Activated CD4-positive, alpha-beta T cell treated with anti-CD3 and anti-CD28 coated beads, Interleukin-2, amount 10 ng/mL, durations not matched to agents 7 days and 5 days (primary cell): ENCODE results near the gene FMO2. TPM values are rescaled to one million over a fixed set of nuclear protein-coding genes. Genes with fewer than 3 reads are reported as not detected.

Source experiments
- CTCF ChIA-PET: fragments of 350-600 bp; sonication (Branson Sonifier 250); formaldehyde crosslinking; loops from one replicate; lab custom pipeline; 2021; ENCODE audit warnings: antibody characterized with exemption; lab: Charles Lee
- POLR2A ChIA-PET: fragments of 350-600 bp; sonication (Branson Sonifier 250); formaldehyde crosslinking; loops from one replicate; lab custom pipeline; 2021; ENCODE audit warnings: antibody characterized with exemption; lab: Charles Lee
- DNase-seq: peaks from one replicate; pipeline ENCODE4 v3.0.0-alpha.2; 2020
- H3K27ac Mint-ChIP-seq: one replicate; pipeline ENCODE4 v1.8.0; 2021; ENCODE audit warnings: mild to moderate bottlenecking, moderate library complexity, mixed read lengths
- H3K27me3 Mint-ChIP-seq: one replicate; pipeline ENCODE4 v1.8.0; 2021; ENCODE audit warnings: mixed read lengths
- H3K36me3 Mint-ChIP-seq: one replicate; pipeline ENCODE4 v1.8.0; 2021; ENCODE audit warnings: low read depth, mixed read lengths
- H3K4me1 Mint-ChIP-seq: one replicate; pipeline ENCODE4 v1.8.0; 2021; ENCODE audit warnings: mixed read lengths
- H3K4me3 Mint-ChIP-seq: one replicate; pipeline ENCODE4 v1.8.0; 2021; ENCODE audit warnings: mild to moderate bottlenecking, moderate library complexity, mixed read lengths
- H3K9me3 Mint-ChIP-seq: one replicate; pipeline ENCODE4 v1.8.0; 2021; ENCODE audit warnings: mixed read lengths
- total RNA-seq, 2 experiments: library from RNA; stranded (reverse); gene quantifications; one replicate each; pipeline ENCODE4 v1.2.3, GENCODE V29; 2021

The FMO2 gene
- total RNA-seq, 2 experiments from 2014 or later, result not detected

- DNase-seq, result no peak
- Mint-ChIP-seq H3K36me3 (no peaks in the 10 kb centered on the region), H3K27me3 (peaks cover 6% of the 10 kb centered on the region), H3K4me1 (no peaks in the 10 kb centered on the region), H3K9me3 (no peaks in the 10 kb centered on the region), H3K27ac (no peak overlapping the region), H3K4me3 (no peak overlapping the region)
- POLR2A ChIA-PET, result no interaction called here
- CTCF ChIA-PET, result no interaction called here
Measured at GRCh38 chr1:171158551-171158950, 26.5 kb upstream of the FMO2 start.

DNA sequence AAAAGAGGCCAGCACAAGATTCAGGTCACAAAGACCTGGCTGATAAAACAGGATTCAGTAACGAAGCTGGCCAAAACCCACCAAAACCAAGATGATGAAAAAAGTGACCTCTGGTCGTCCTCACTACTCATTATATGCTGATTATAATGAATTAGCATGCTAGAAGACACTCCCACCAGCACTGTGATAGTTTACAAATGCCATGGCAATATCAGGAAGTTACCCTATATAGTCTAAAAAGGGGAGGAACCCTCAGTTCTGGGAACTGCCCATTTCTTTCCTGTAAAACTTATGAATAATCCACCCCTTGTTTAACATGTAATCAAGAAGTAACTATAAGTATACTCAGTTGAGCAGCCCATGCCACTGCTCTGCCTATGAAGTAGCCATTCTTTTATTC, 26.0 kb upstream of the FMO2 start:
- H3K4me3 Mint-ChIP-seq, result no peak overlapping the region
- H3K9me3 Mint-ChIP-seq, result no peaks in the 10 kb centered on the region
- no peak overlapping the region for H3K27ac Mint-ChIP-seq
- peaks cover 6% of the 10 kb centered on the region for H3K27me3 Mint-ChIP-seq
- no peaks in the 10 kb centered on the region for H3K36me3 Mint-ChIP-seq
- H3K4me1 Mint-ChIP-seq, result no peaks in the 10 kb centered on the region
- ChIA-PET CTCF (no interaction called here), POLR2A (no interaction called here)
- DNase-seq, result no peak

- CTCF ChIA-PET, result interaction anchor here (0.8 kb wide), 1 partner anchor 8 kb away, joined by 3 read pairs; no protein-coding TSS in a partner anchor
- Mint-ChIP-seq H3K36me3 (no peaks in the 10 kb centered on the region), H3K27ac (no peak overlapping the region), H3K4me1 (no peaks in the 10 kb centered on the region), H3K27me3 (peaks cover 6% of the 10 kb centered on the region), H3K4me3 (no peak overlapping the region), H3K9me3 (no peaks in the 10 kb centered on the region)
- DNase-seq, result no peak
- POLR2A ChIA-PET, result no interaction called here
Measured at GRCh38 chr1:171160211-171160610, 24.9 kb upstream of the FMO2 start.

- Mint-ChIP-seq H3K4me3 (no peak overlapping the region), H3K4me1 (no peaks in the 10 kb centered on the region), H3K9me3 (no peaks in the 10 kb centered on the region), H3K27me3 (peaks cover 6% of the 10 kb centered on the region), H3K27ac (no peak overlapping the region), H3K36me3 (no peaks in the 10 kb centered on the region)
- ChIA-PET POLR2A (no interaction called here), CTCF (interaction anchor here (0.8 kb wide), 1 partner anchor 9 kb away, joined by 3 read pairs; no protein-coding TSS in a partner anchor)
- no peak for DNase-seq
Measured at GRCh38 chr1:171160639-171161354, 24.3 kb upstream of the FMO2 start.

DNA sequence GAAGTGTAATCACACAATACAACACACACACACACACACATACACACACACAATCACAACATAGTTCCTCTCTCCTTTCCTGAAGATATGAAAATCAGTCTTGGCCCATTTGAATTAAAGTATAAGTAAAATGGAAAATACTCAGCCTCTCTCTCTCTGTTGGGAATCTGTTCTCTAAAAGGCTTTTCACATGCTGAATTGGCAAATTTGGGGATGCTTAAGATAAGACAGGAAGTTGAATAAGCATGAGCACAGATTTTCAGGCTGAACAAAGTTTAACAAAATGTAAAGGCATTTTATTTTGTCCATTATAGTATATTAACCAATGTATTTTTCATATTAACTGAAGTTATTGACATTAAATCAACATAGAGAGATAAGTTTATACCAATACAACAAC, 23.7 kb upstream of the FMO2 start:
- no peak overlapping the region for H3K4me3 Mint-ChIP-seq
- ChIA-PET POLR2A (no interaction called here), CTCF (no interaction called here)
- H3K4me1 Mint-ChIP-seq, result no peaks in the 10 kb centered on the region
- DNase-seq, result no peak
- no peak overlapping the region for H3K27ac Mint-ChIP-seq
- H3K36me3 Mint-ChIP-seq, result no peaks in the 10 kb centered on the region
- H3K27me3 Mint-ChIP-seq, result peaks cover 6% of the 10 kb centered on the region
- H3K9me3 Mint-ChIP-seq, result no peaks in the 10 kb centered on the region

DNA sequence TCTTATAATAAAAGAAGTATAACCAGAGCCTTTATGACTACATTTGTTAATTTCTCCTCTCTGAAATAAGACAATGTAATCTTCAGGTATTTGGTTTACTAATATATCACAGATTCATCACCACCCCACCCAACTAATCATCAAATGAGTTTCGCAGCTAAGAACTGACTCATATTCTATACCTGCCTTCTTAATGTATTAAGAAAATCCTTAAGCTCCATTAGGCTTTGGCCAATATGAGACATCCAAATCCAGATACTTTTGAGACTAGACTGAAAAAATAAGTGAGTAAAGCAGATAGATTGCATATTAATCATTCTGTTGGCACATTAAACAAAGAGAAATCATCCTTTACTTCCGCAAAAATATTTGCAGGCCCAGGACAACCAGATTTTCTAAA, 18.7 kb upstream of the FMO2 start:
- no peaks in the 10 kb centered on the region for H3K36me3 Mint-ChIP-seq
- DNase-seq, result no peak
- no peak overlapping the region for H3K4me3 Mint-ChIP-seq
- H3K4me1 Mint-ChIP-seq, result no peaks in the 10 kb centered on the region
- H3K27me3 Mint-ChIP-seq, result peaks cover under 1% of the 10 kb centered on the region
- ChIA-PET POLR2A (no interaction called here), CTCF (no interaction called here)
- peaks cover 4% of the 10 kb centered on the region for H3K9me3 Mint-ChIP-seq
- H3K27ac Mint-ChIP-seq, result no peak overlapping the region

- Mint-ChIP-seq H3K27ac (no peak overlapping the region), H3K36me3 (no peaks in the 10 kb centered on the region), H3K4me1 (no peaks in the 10 kb centered on the region), H3K27me3 (no peaks in the 10 kb centered on the region), H3K9me3 (peaks cover 4% of the 10 kb centered on the region), H3K4me3 (no peak overlapping the region)
- ChIA-PET CTCF (no interaction called here), POLR2A (no interaction called here)
- DNase-seq, result no peak
Measured at GRCh38 chr1:171167785-171168184, 17.3 kb upstream of the FMO2 start.

GRCh38 chr1:171172471-171172870, 12.6 kb upstream of the FMO2 start:
- H3K36me3 Mint-ChIP-seq, result no peaks in the 10 kb centered on the region
- DNase-seq, result no peak
- ChIA-PET POLR2A (no interaction called here), CTCF (no interaction called here)
- H3K4me3 Mint-ChIP-seq, result no peak overlapping the region
- H3K27ac Mint-ChIP-seq, result no peak overlapping the region
- H3K27me3 Mint-ChIP-seq, result peaks cover 5% of the 10 kb centered on the region
- peaks cover 4% of the 10 kb centered on the region for H3K9me3 Mint-ChIP-seq
- H3K4me1 Mint-ChIP-seq, result no peaks in the 10 kb centered on the region

- no peaks in the 10 kb centered on the region for H3K36me3 Mint-ChIP-seq
- ChIA-PET CTCF (no interaction called here), POLR2A (no interaction called here)
- no peak overlapping the region for H3K27ac Mint-ChIP-seq
- H3K9me3 Mint-ChIP-seq, result peaks cover 4% of the 10 kb centered on the region
- H3K4me3 Mint-ChIP-seq, result no peak overlapping the region
- H3K27me3 Mint-ChIP-seq, result peaks cover 5% of the 10 kb centered on the region
- no peaks in the 10 kb centered on the region for H3K4me1 Mint-ChIP-seq
- no peak for DNase-seq
Measured at GRCh38 chr1:171173069-171173468, 12.0 kb upstream of the FMO2 start.

- POLR2A ChIA-PET, result no interaction called here
- Mint-ChIP-seq H3K27ac (no peak overlapping the region), H3K4me1 (no peaks in the 10 kb centered on the region)
Measured at GRCh38 chr1:171174560-171175294, 10.4 kb upstream of the FMO2 start.

DNA sequence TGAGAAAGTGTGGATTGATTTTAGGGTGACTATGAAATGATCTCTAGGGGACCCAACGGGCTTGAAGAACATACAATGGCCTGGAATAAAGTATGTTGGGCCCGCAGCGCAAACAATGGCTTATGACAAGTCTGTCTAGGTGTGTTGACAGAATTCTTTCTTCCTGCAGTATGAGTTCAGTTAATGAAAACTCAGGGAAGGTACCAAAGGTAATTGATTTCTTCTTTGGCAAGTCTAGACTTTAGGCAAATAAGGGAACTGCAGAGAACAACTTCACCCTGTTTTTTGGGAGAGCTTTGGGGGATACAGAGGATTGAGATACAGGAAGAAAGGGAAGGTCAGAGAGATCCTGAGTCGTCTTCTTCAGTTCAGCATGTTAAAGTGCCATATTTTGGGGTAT, 7.8 kb upstream of the FMO2 start:
- CTCF ChIA-PET, result no interaction called here
- Mint-ChIP-seq H3K27me3 (peaks cover 7% of the 10 kb centered on the region), H3K36me3 (no peaks in the 10 kb centered on the region), H3K27ac (no peak overlapping the region), H3K4me3 (no peak overlapping the region), H3K4me1 (no peaks in the 10 kb centered on the region), H3K9me3 (no peaks in the 10 kb centered on the region)
- POLR2A ChIA-PET, result no interaction called here
- no peak for DNase-seq

More at GRCh38 chr1:171174560-171175294, 10.4 kb upstream of the FMO2 start:
- no peaks in the 10 kb centered on the region for H3K9me3 Mint-ChIP-seq
- H3K36me3 Mint-ChIP-seq, result no peaks in the 10 kb centered on the region
- H3K4me3 Mint-ChIP-seq, result no peak overlapping the region
- CTCF ChIA-PET, result interaction anchor here (0.6 kb wide), 1 partner anchor 13 kb away, joined by 6 read pairs; no protein-coding TSS in a partner anchor
- DNase-seq, result no peak
- peaks cover 5% of the 10 kb centered on the region for H3K27me3 Mint-ChIP-seq

GRCh38 chr1:171179318-171180227, 5.5 kb upstream of the FMO2 start:
- no peak for DNase-seq
- H3K27ac Mint-ChIP-seq, result no peak overlapping the region
- H3K27me3 Mint-ChIP-seq, result peaks cover 6% of the 10 kb centered on the region
- H3K9me3 Mint-ChIP-seq, result no peaks in the 10 kb centered on the region
- H3K36me3 Mint-ChIP-seq, result no peaks in the 10 kb centered on the region
- POLR2A ChIA-PET, result no interaction called here
- H3K4me1 Mint-ChIP-seq, result no peaks in the 10 kb centered on the region
- no peak overlapping the region for H3K4me3 Mint-ChIP-seq
- CTCF ChIA-PET, result no interaction called here

GRCh38 chr1:171180670-171181069, 4.4 kb upstream of the FMO2 start:
- CTCF ChIA-PET, result no interaction called here
- no peaks in the 10 kb centered on the region for H3K36me3 Mint-ChIP-seq
- H3K9me3 Mint-ChIP-seq, result no peaks in the 10 kb centered on the region
- no peak overlapping the region for H3K27ac Mint-ChIP-seq
- H3K4me1 Mint-ChIP-seq, result no peaks in the 10 kb centered on the region
- no peak overlapping the region for H3K4me3 Mint-ChIP-seq
- peaks cover 6% of the 10 kb centered on the region for H3K27me3 Mint-ChIP-seq
- POLR2A ChIA-PET, result no interaction called here
- no peak for DNase-seq
